ENCODE measurements around the gene STARD13. TPM values are rescaled to one million over a fixed set of nuclear protein-coding genes. Genes with fewer than 3 reads are reported as not detected.
A peak's percentile ranks its signal among the peaks of the same experiment; 100 is the strongest.

STARD13 gene
- total RNA-seq, 1 donor = 11.0 TPM

- DNase-seq (ENCODE audit: low read depth) = peak; percentile 66
Measured at GRCh38 chr13:33158816-33159215, 126.7 kb downstream of the STARD13 start.

GRCh38 chr13:33158271-33158670 lies 127.3 kb downstream of the STARD13 start:
- no peak overlapping the region for H3K4me3 ChIP-seq (ENCODE audit: low read depth, low read length)
- no peak for TF ChIP-seq CTCF (IDR thresholded peaks at IDR 0.05; ENCODE audit: insufficient read depth, low read length)
- DNase-seq (ENCODE audit: low read depth) = no peak

More at GRCh38 chr13:33158816-33159215, 126.7 kb downstream of the STARD13 start:
- TF ChIP-seq CTCF (IDR thresholded peaks at IDR 0.05; ENCODE audit: insufficient read depth, low read length) = no peak
- no peak overlapping the region for H3K4me3 ChIP-seq (ENCODE audit: low read depth, low read length)

GRCh38 chr13:33154911-33155310 lies 130.6 kb downstream of the STARD13 start:
- no peak for TF ChIP-seq CTCF (IDR thresholded peaks at IDR 0.05; ENCODE audit: insufficient read depth, low read length)
- no peak overlapping the region for H3K4me3 ChIP-seq (ENCODE audit: low read depth, low read length)
- DNase-seq (ENCODE audit: low read depth) = no peak

GRCh38 chr13:33153421-33154404 lies 131.8 kb downstream of the STARD13 start:
- TF ChIP-seq CTCF (IDR thresholded peaks at IDR 0.05; ENCODE audit: insufficient read depth, low read length) = peak; percentile 40
- H3K4me3 ChIP-seq (ENCODE audit: low read depth, low read length) = no peak overlapping the region
- DNase-seq (ENCODE audit: low read depth) = peak; percentile 75

GRCh38 chr13:33152389-33152788 lies 133.2 kb downstream of the STARD13 start:
- no peak for DNase-seq (ENCODE audit: low read depth)
- no peak for TF ChIP-seq CTCF (IDR thresholded peaks at IDR 0.05; ENCODE audit: insufficient read depth, low read length)
- no peak overlapping the region for H3K4me3 ChIP-seq (ENCODE audit: low read depth, low read length)

- no peak for TF ChIP-seq CTCF (IDR thresholded peaks at IDR 0.05; ENCODE audit: insufficient read depth, low read length)
Measured at GRCh38 chr13:33150662-33151061, 134.9 kb downstream of the STARD13 start.

More at GRCh38 chr13:33150662-33151061, 134.9 kb downstream of the STARD13 start:
- no peak for DNase-seq (ENCODE audit: low read depth)
- no peak overlapping the region for H3K4me3 ChIP-seq (ENCODE audit: low read depth, low read length)

All from fibroblast of the aortic adventitia (primary cell).